Heart left ventricle (tissue), 16 donors: ENCODE measurements around the gene RAX2. TPM values are rescaled to one million over a fixed set of nuclear protein-coding genes. Genes with fewer than 3 reads are reported as not detected.

Source experiments
- ATAC-seq, 4 donors: fragments of 200-7000 bp; cut with Tn5 transposase; one replicate each; pipeline ENCODE4 v1.9.1; 2020 to 2022; ENCODE audit warnings: moderate library complexity in 4 of 4, mild to moderate bottlenecking in 3 of 4, moderate number of reproducible peaks in 1 of 4
- DNase-seq, 5 donors: peaks; one replicate each; pipeline ENCODE4 v3.0.0-alpha.2; 2020
- H3K27ac ChIP-seq, 12 donors: fragments of 200-600 bp; sonication (generic) in 4 of 12; one replicate each; pipeline versions ENCODE4 v1.5.0 to v1.8.0; 2016 to 2022; ENCODE audit warnings: mild to moderate bottlenecking in 2 of 12
- H3K27me3 ChIP-seq, 9 donors: fragments of 200-600 bp; sonication (generic) in 2 of 9; one replicate each; pipeline versions ENCODE4 v1.5.1 to v1.8.0; 2016 to 2022; ENCODE audit warnings: mild to moderate bottlenecking in 3 of 9
- H3K36me3 ChIP-seq, 9 donors: fragments of 200-600 bp; sonication (generic) in 2 of 9; one replicate each; pipeline versions ENCODE4 v1.5.0 to v1.8.0; 2018 to 2022; ENCODE audit warnings: mild to moderate bottlenecking in 2 of 9
- H3K4me1 ChIP-seq, 12 donors: fragments of 200-600 bp; sonication (generic) in 4 of 12; one replicate each; pipeline versions ENCODE4 v1.5.0 to v1.8.0; 2016 to 2022; ENCODE audit warnings: mild to moderate bottlenecking in 3 of 12
- H3K4me3 ChIP-seq, 12 donors: fragments of 200-600 bp; sonication (generic) in 4 of 12; one replicate each; pipeline versions ENCODE4 v1.5.0 to v1.8.0; 2017 to 2022; ENCODE audit warnings: mild to moderate bottlenecking in 9 of 12, moderate library complexity in 4 of 12
- H3K9me3 ChIP-seq, 12 donors: fragments of 200-600 bp; sonication (generic) in 4 of 12; one replicate each; pipeline versions ENCODE4 v1.5.0 to v1.8.0; 2016 to 2022; ENCODE audit warnings: mild to moderate bottlenecking in 1 of 12
- POLR2A ChIP-seq, 2 donors: fragments of 450-650 bp; IDR thresholded peaks; one replicate each; pipeline ENCODE4 v1.6.1; 2017; ENCODE audit warnings: antibody characterized with exemption in 2 of 2, mild to moderate bottlenecking in 2 of 2, moderate library complexity in 2 of 2
- WGBS, 4 donors: extraction: QIAGEN DNeasy Blood & Tissue Kit in 2 of 4; methylation state at CpG; one replicate each; pipeline versions ENCODE4 v1.1.5 to v1.1.7; 2013 to 2018; 5-methylcytosine and 5-hydroxymethylcytosine counted together
- intact Hi-C, 10 donors: fragments of 100-400 bp; cut with DNase I; formaldehyde crosslinking; loops; one replicate each; pipeline versions ENCODE4 v1.11.1 to v1.14.2; 2022
- polyA plus RNA-seq, 2 donors: library from polyadenylated mRNA; stranded (reverse); fragments of 200-250 nt; gene quantifications; one replicate each; pipeline ENCODE4 v1.2.3, GENCODE V29; 2013
- total RNA-seq, 9 donors: library from RNA; depleted of rRNA in 2 of 9; stranded (reverse); fragments of >200 nt in 2 of 9; fragmentation: NEBNext Ultra II Directional in 3 of 9; extraction: Animal tissue kit (Norgen Biotek cat#: 25700) in 3 of 9; gene quantifications; one replicate each; pipeline versions ENCODE4 v1.1.0 to v1.2.4, GENCODE V29; 2016 to 2023
- TF ChIP-seq, protein P1 (sequence below), 12 donors: fragments of 200-600 bp; sonication (generic) in 4 of 12; IDR thresholded peaks; one replicate each; pipeline versions ENCODE4 v1.5.0 to v1.8.0; 2018 to 2022; ENCODE audit warnings: antibody characterized with exemption in 12 of 12, mild to moderate bottlenecking in 5 of 12
- donor health status: ischemic (EF 13 %, LVEDD 7.1; RV severe dilation, severe dysfunction).
- donor health status: healthy with polysubstance abuse.
- donor health status: DM: no; HTN: yes; CAD: no.
- donor health status: DM: no; HTN: no; CAD: no.
- donor health status: ischemic (EF 25% LVEDD 6.9; RV normal size, moderate dysfunction).
- donor health status: ischemic (EF 25% LVEDD 5.7; RV mildly dilated, moderate dysfunction).
- donor health status: healthy.
- donor health status: DM: yes; HTN: yes; CAD: no.
- donor health status: ischemic (EF 35%, LVEDD 5.7; RV mildly dilated, moderate dysfunction).
- donor health status: nonischemic (EF 11% LVEDD 7.7; RV severe dilation, severe dysfunction).
- donor health status: DM: yes; HTN: yes; CAD: no.
- donor health status: PGD.
- donor health status: ischemic (EF 29% LVEDD 5.4; RV normal size, mild dysfunction).
- donor health status: nonischemic (EF 23%, LVEDD 6.1; RV moderate dilation, normal function).

Gene RAX2
- total and polyA plus RNA-seq, 11 donors: not detected

DNA sequence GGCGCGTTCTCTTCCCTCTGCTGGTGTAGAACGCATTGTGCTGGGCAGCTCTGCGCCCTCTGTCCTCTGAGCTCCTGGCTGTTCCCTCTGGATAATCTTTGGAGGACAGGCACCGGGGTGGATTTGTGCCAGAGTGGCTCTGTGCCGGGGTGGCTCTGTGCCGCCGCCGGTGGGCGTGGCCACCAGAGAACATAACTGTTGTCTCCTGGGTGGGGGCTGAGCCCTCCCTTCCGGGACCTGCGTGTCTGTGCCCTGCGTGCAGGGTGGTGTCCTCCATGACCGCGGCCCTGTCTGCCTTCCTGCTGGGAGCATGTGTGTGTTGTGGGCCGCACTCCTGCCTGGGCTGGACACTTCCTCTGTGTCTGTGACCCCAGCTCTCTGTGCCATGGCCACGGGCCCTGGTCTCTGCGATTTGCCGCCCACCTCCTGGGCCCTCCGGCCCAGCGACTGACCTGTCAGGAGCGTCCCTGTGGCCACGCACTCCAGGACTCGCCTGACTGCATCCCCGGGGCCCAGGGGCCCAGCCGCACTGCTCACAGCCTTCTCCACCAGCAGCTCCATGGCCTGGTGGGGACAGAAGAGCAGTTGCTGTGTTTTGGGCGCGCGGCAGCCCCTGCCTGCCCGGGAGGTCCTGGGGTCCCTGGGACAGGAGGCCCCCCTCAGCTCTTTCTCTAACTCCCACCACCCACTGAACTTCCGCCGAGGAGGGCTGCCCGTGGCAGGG lies 36.6 kb upstream of the RAX2 start:
- Histone ChIP-seq H3K27me3 (peaks cover 0 to 7% (median 0%) of the 10 kb centered on the region in 9 donors), H3K9me3 (no peaks in the 10 kb centered on the region), H3K4me3 (no peak overlapping the region), H3K27ac (peak overlapping the region in 9 of 12 donors; percentile 5 to 64 (median 26)), H3K36me3 (no peaks in the 10 kb centered on the region), H3K4me1 (peaks cover 0 to 29% (median 10%) of the 10 kb centered on the region in 12 donors)
- intact Hi-C loops: no loop called here
- 75 to 82% (median 80%) methylated on average over 27 to 33 of the region's 33 CpGs for WGBS, 4 donors
- DNase-seq (peak in 2 of 5 donors; percentile 68 to 69), ATAC-seq (peak in 3 of 4 donors; percentile 25 to 57 (median 25))
- TF ChIP-seq, protein P1, sequence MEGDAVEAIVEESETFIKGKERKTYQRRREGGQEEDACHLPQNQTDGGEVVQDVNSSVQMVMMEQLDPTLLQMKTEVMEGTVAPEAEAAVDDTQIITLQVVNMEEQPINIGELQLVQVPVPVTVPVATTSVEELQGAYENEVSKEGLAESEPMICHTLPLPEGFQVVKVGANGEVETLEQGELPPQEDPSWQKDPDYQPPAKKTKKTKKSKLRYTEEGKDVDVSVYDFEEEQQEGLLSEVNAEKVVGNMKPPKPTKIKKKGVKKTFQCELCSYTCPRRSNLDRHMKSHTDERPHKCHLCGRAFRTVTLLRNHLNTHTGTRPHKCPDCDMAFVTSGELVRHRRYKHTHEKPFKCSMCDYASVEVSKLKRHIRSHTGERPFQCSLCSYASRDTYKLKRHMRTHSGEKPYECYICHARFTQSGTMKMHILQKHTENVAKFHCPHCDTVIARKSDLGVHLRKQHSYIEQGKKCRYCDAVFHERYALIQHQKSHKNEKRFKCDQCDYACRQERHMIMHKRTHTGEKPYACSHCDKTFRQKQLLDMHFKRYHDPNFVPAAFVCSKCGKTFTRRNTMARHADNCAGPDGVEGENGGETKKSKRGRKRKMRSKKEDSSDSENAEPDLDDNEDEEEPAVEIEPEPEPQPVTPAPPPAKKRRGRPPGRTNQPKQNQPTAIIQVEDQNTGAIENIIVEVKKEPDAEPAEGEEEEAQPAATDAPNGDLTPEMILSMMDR (IDR thresholded peaks at IDR 0.05): peak in 1 of 12 donors; percentile 7
- TF ChIP-seq POLR2A (IDR thresholded peaks at IDR 0.05): no peak

DNA sequence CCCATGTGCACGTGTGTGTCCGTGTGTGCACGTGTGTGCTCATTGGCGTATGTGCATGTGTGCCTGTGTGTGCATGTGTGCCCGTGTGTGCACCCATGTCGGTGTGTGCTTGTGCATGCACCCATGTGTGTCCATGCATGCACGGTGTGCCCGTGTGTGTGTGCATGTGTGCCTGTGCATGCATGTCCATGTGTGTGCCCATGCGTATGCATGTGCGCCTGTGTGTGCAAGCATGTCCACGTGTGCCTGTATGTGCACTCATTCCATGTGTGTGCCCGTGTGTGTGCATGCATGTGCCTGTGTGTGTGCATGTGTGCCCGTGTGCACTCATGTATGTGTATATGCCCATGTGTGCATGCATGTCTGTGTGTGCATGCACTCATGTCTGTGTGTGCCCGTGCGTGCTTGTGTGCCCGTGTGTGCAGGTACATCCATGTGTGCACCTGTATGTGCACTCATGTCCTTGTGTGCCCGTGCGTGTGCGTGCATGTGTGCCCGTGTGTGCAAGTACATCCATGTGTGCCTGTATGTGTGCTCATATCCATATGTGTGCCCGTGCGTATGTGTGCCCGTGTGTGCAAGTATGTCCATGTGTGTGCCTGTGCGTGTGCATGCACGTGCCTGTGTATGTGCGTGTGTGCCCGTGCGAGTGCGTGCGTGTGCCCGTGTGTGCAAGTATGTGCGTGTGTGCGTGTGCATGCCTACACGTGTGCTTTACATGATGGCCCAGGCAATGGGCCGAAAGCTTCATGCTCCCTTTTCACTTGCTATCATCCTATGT lies 35.7 kb upstream of the RAX2 start:
- H3K36me3 ChIP-seq: no peaks in the 10 kb centered on the region
- peaks cover 0 to 9% (median 0%) of the 10 kb centered on the region in 9 donors for H3K27me3 ChIP-seq
- TF ChIP-seq, protein P1 (IDR thresholded peaks at IDR 0.05): no peak
- TF ChIP-seq POLR2A (IDR thresholded peaks at IDR 0.05): no peak
- WGBS, 4 donors: 91 to 97% (median 95%) methylated on average over 25 to 35 of the region's 35 CpGs
- H3K9me3 ChIP-seq: no peaks in the 10 kb centered on the region
- H3K4me1 ChIP-seq: peaks cover 0 to 21% (median 2%) of the 10 kb centered on the region in 12 donors
- ATAC-seq (no peak), DNase-seq (no peak)
- no peak overlapping the region for H3K4me3 ChIP-seq
- peak overlapping the region in 3 of 12 donors; percentile 44 to 64 (median 44) for H3K27ac ChIP-seq
- intact Hi-C loops: no loop called here

DNA sequence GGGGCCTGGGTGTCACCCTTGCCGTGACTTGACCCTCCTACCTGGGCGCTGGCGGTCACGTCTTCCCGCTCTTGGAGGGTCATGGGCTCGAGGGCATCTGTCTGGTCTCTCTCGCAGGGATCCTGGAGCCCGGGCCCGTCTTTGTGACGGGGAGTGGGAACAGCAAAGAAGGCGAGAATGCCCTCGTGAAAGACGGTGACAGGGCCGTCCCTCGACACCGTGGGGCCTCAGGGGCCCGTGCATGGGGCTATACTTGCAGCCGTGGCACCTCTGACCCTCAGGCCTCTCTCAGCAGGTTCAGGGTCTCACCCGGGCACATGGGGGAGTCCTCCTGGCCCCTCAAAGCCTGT lies 35.1 kb upstream of the RAX2 start:
- intact Hi-C loops: no loop called here
- H3K9me3 ChIP-seq: no peaks in the 10 kb centered on the region
- DNase-seq (no peak), ATAC-seq (no peak)
- no peak overlapping the region for H3K4me3 ChIP-seq
- H3K4me1 ChIP-seq: peaks cover 0 to 15% (median 0%) of the 10 kb centered on the region in 12 donors
- no peaks in the 10 kb centered on the region for H3K36me3 ChIP-seq
- H3K27me3 ChIP-seq: peaks cover 0 to 13% (median under 1%) of the 10 kb centered on the region in 9 donors
- WGBS, 4 donors: 79 to 90% (median 83%) methylated on average over 17 to 19 of the region's 19 CpGs
- TF ChIP-seq, protein P1 (IDR thresholded peaks at IDR 0.05): no peak
- H3K27ac ChIP-seq: no peak overlapping the region

DNA sequence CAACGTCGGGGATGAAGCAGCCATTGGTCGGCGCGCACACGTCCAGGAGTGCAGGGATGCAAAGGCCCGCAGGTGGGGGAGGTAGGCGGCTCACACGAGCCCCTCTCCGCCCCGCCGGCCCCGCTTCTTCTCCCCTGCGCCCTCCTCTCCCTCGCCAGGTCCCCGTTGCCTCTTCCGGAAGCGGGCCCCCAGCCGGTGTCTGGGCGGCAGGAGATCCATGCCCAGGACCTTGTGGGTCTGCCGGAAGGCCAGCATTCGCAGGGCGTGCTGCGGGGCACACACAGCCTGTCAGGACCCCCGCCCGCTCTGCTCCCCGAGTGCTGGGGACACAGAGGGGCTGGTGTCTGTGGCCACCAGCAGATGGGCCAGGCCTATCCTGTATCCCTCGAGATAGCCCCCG lies 33.8 kb upstream of the RAX2 start:
- WGBS, 4 donors: 88 to 90% (median 89%) methylated on average over 9 to 29 of the region's 29 CpGs

More for the DNA sequence above, 33.8 kb upstream of the RAX2 start:
- no peaks in the 10 kb centered on the region for H3K36me3 ChIP-seq
- no peak overlapping the region for H3K27ac ChIP-seq
- no peak overlapping the region for H3K4me3 ChIP-seq
- intact Hi-C loops: no loop called here
- H3K27me3 ChIP-seq: peaks cover 0 to 26% (median 11%) of the 10 kb centered on the region in 9 donors
- TF ChIP-seq, protein P1 (IDR thresholded peaks at IDR 0.05): no peak
- no peak for TF ChIP-seq POLR2A (IDR thresholded peaks at IDR 0.05)
- DNase-seq: no peak
- no peak for ATAC-seq
- H3K4me1 ChIP-seq: peaks cover 0 to 19% (median 9%) of the 10 kb centered on the region in 12 donors
- no peaks in the 10 kb centered on the region for H3K9me3 ChIP-seq
